K562 (cell line): ENCODE data around the gene BIK. TPM values are rescaled to one million over a fixed set of nuclear protein-coding genes. Genes with fewer than 3 reads are reported as not detected.

ENCODE experiments used
- NELFE ChIP-seq: IDR thresholded peaks from 2 replicates; pipeline ENCODE4 v1.6.1; 2011; ENCODE audit warnings: mild to moderate bottlenecking; ENCODE audit not compliant: insufficient read depth, insufficient read length
- SMAD3 ChIP-seq: fragments of 450-650 bp; formaldehyde crosslinking; conservative IDR thresholded peaks from 2 replicates; pipeline ENCODE4 v1.4.0; 2020; ENCODE audit warnings: mild to moderate bottlenecking
- ZNF77 ChIP-seq: fragments of 250-450 bp; sonication (Bioruptor Pico); IDR thresholded peaks from 2 replicates; pipeline ENCODE4 v1.5.0; 2020
- polyA plus RNA-seq, 8 experiments: library from polyadenylated mRNA; depleted of rRNA in 4 of 8; stranded (reverse) in 5 of 8; unstranded in 3 of 8; fragments of >200 nt; fragmentation: Nextera tagmentation in 2 of 8; fragmentation: Illumina TruSeq in 1 of 8; extraction: Ambion mirVana in 2 of 8; extraction: Trizol in 1 of 8; gene quantifications; 2 replicates each; pipeline versions ENCODE4 v1.2.1 to v1.2.3, GENCODE V29; 2011 to 2014; ENCODE audit warnings: inconsistent platforms in 1 of 8, missing spikeins in 1 of 8
- total RNA-seq, 7 experiments: library from RNA; depleted of rRNA in 6 of 7; stranded (reverse); fragments of >200 nt in 6 of 7; fragmentation: Illumina TruSeq in 2 of 7; extraction: Trizol in 2 of 7; gene quantifications; 2 replicates each; pipeline versions ENCODE4 v1.2.1 to v1.2.3, GENCODE V29; 2011 to 2021; ENCODE audit warnings: low replicate concordance in 1 of 7
- TF ChIP-seq, protein P1 (sequence below): fragments of 450-650 bp; IDR thresholded peaks from 2 replicates; pipeline ENCODE4 v1.6.1; 2016; ENCODE audit warnings: mild to moderate bottlenecking, moderate library complexity
- TF ChIP-seq, protein P2 (sequence below), 3 experiments: fragments of 200-800 bp in 1 of 3; sonication (Bioruptor generic) in 1 of 3; sonication (generic) in 1 of 3; formaldehyde crosslinking in 1 of 3; IDR thresholded peaks; 2 replicates each; pipeline versions ENCODE4 v1.6.1 to v1.8.0; 2016 to 2022; ENCODE audit warnings: mild to moderate bottlenecking in 2 of 3, missing compliant biosample characterization in 2 of 3, missing genetic modification characterization in 2 of 3, missing genetic modification reagents in 1 of 3
- TF ChIP-seq, protein P3 (sequence below): fragments of 450-650 bp; formaldehyde crosslinking; IDR thresholded peaks from 2 replicates; pipeline ENCODE4 v1.4.0; 2020; ENCODE audit warnings: mild to moderate bottlenecking, moderate library complexity

The BIK gene
- total and polyA plus RNA-seq, 9 of the 15 experiments (the other 6 are each of a cell fraction or from before 2014, with no cell fraction given), result 0.08 to 0.23 (median 0.18) TPM; not detected in 4

DNA sequence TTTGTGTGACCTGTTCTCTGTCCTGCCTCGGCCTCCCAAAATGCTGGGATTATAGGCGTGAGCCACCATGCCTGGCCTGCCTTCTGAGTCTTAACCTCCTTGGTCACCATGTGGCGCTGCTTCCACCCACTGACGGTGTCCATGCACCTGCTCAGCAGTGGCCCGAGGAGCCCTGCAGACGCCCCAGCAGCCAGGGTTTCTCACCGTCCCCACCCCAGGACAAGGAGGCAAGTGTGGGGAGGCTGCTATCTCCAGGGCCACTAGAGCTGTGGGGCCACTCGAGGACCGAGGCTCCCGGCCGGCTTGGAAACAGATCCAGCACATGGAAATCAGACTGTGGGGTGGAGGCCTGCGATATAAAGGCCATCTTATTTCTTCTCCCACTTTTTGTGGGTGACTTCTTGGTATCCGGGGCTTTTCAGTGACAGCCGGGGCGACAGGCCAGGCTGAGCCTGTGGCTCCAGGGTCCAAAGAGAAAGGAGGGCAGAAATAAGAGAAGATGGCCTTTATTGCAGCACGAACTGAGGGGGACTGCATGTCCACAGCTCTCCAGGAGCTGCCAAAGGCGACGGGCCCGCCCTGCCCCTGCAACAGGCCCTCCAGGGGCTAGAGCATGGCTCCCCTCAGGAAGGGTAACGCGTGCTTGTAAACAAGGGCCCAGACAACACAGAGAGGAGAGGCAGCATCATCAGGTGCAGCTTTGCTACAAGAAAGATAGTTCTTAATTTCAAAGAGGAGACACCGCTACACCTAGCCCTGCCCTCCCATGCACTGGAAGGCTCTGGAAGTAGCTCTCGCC, 55.8 kb downstream of the BIK start (continued):
- TF ChIP-seq, protein P1, sequence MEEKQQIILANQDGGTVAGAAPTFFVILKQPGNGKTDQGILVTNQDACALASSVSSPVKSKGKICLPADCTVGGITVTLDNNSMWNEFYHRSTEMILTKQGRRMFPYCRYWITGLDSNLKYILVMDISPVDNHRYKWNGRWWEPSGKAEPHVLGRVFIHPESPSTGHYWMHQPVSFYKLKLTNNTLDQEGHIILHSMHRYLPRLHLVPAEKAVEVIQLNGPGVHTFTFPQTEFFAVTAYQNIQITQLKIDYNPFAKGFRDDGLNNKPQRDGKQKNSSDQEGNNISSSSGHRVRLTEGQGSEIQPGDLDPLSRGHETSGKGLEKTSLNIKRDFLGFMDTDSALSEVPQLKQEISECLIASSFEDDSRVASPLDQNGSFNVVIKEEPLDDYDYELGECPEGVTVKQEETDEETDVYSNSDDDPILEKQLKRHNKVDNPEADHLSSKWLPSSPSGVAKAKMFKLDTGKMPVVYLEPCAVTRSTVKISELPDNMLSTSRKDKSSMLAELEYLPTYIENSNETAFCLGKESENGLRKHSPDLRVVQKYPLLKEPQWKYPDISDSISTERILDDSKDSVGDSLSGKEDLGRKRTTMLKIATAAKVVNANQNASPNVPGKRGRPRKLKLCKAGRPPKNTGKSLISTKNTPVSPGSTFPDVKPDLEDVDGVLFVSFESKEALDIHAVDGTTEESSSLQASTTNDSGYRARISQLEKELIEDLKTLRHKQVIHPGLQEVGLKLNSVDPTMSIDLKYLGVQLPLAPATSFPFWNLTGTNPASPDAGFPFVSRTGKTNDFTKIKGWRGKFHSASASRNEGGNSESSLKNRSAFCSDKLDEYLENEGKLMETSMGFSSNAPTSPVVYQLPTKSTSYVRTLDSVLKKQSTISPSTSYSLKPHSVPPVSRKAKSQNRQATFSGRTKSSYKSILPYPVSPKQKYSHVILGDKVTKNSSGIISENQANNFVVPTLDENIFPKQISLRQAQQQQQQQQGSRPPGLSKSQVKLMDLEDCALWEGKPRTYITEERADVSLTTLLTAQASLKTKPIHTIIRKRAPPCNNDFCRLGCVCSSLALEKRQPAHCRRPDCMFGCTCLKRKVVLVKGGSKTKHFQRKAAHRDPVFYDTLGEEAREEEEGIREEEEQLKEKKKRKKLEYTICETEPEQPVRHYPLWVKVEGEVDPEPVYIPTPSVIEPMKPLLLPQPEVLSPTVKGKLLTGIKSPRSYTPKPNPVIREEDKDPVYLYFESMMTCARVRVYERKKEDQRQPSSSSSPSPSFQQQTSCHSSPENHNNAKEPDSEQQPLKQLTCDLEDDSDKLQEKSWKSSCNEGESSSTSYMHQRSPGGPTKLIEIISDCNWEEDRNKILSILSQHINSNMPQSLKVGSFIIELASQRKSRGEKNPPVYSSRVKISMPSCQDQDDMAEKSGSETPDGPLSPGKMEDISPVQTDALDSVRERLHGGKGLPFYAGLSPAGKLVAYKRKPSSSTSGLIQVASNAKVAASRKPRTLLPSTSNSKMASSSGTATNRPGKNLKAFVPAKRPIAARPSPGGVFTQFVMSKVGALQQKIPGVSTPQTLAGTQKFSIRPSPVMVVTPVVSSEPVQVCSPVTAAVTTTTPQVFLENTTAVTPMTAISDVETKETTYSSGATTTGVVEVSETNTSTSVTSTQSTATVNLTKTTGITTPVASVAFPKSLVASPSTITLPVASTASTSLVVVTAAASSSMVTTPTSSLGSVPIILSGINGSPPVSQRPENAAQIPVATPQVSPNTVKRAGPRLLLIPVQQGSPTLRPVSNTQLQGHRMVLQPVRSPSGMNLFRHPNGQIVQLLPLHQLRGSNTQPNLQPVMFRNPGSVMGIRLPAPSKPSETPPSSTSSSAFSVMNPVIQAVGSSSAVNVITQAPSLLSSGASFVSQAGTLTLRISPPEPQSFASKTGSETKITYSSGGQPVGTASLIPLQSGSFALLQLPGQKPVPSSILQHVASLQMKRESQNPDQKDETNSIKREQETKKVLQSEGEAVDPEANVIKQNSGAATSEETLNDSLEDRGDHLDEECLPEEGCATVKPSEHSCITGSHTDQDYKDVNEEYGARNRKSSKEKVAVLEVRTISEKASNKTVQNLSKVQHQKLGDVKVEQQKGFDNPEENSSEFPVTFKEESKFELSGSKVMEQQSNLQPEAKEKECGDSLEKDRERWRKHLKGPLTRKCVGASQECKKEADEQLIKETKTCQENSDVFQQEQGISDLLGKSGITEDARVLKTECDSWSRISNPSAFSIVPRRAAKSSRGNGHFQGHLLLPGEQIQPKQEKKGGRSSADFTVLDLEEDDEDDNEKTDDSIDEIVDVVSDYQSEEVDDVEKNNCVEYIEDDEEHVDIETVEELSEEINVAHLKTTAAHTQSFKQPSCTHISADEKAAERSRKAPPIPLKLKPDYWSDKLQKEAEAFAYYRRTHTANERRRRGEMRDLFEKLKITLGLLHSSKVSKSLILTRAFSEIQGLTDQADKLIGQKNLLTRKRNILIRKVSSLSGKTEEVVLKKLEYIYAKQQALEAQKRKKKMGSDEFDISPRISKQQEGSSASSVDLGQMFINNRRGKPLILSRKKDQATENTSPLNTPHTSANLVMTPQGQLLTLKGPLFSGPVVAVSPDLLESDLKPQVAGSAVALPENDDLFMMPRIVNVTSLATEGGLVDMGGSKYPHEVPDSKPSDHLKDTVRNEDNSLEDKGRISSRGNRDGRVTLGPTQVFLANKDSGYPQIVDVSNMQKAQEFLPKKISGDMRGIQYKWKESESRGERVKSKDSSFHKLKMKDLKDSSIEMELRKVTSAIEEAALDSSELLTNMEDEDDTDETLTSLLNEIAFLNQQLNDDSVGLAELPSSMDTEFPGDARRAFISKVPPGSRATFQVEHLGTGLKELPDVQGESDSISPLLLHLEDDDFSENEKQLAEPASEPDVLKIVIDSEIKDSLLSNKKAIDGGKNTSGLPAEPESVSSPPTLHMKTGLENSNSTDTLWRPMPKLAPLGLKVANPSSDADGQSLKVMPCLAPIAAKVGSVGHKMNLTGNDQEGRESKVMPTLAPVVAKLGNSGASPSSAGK, result no peak
- TF ChIP-seq, protein P2, sequence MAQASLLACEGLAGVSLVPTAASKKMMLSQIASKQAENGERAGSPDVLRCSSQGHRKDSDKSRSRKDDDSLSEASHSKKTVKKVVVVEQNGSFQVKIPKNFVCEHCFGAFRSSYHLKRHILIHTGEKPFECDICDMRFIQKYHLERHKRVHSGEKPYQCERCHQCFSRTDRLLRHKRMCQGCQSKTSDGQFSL (CRISPR knock-in tag; IDR thresholded peaks at IDR 0.05), result no peak
- TF ChIP-seq, protein P2 (tag; IDR thresholded peaks at IDR 0.05), result no peak
- TF ChIP-seq, protein P3, sequence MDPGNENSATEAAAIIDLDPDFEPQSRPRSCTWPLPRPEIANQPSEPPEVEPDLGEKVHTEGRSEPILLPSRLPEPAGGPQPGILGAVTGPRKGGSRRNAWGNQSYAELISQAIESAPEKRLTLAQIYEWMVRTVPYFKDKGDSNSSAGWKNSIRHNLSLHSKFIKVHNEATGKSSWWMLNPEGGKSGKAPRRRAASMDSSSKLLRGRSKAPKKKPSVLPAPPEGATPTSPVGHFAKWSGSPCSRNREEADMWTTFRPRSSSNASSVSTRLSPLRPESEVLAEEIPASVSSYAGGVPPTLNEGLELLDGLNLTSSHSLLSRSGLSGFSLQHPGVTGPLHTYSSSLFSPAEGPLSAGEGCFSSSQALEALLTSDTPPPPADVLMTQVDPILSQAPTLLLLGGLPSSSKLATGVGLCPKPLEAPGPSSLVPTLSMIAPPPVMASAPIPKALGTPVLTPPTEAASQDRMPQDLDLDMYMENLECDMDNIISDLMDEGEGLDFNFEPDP (CRISPR knock-in tag), result no peak
- TF ChIP-seq NELFE, result no peak
- TF ChIP-seq SMAD3 (CRISPR knock-in tag), result no peak
- no peak for TF ChIP-seq ZNF77 (CRISPR knock-in tag)
